Kidney (tissue), 14 donors: ENCODE results near the gene PTPRF. TPM values are rescaled to one million over a fixed set of nuclear protein-coding genes. Genes with fewer than 3 reads are reported as not detected.
A peak's percentile ranks its signal among the peaks of the same experiment; 100 is the strongest.
"Not testable (repeated sequence)": the region's sequence is repeated elsewhere in the genome, so short reads cannot be mapped to it uniquely, and the experiment has no call there.

Experiments used
- DNase-seq, 5 donors: peaks; one replicate each; pipeline ENCODE4 v3.0.0-alpha.2; 2013 to 2020
- FAIRE-seq: peaks from 2 replicates; lab custom pipeline; 2012; peaks lifted over from hg19 to GRCh38; lab: Jason Lieb, UNC
- H3K27ac ChIP-seq, 2 donors: one replicate each; pipeline ENCODE4 v1.7.0; 2013; ENCODE audit warnings: low read depth in 2 of 2, low read length in 2 of 2, inconsistent platforms in 1 of 2
- H3K27me3 ChIP-seq: one replicate; pipeline ENCODE4 v1.7.1; 2013; ENCODE audit warnings: low read length, inconsistent platforms; ENCODE audit not compliant: control insufficient read depth, insufficient read depth
- H3K36me3 ChIP-seq, 3 donors: one replicate each; pipeline versions ENCODE4 v1.7.0 to v1.7.1; 2013; ENCODE audit warnings: low read length in 3 of 3, control low read depth in 1 of 3, inconsistent platforms in 1 of 3; ENCODE audit not compliant: insufficient read depth in 3 of 3, control insufficient read depth in 2 of 3
- H3K4me1 ChIP-seq, 3 donors: one replicate each; pipeline versions ENCODE4 v1.7.0 to v1.7.1; 2013; ENCODE audit warnings: low read length in 3 of 3, inconsistent platforms in 1 of 3, low read depth in 1 of 3; ENCODE audit not compliant: control insufficient read depth in 2 of 3, insufficient read depth in 2 of 3
- H3K4me3 ChIP-seq, 3 donors: one replicate each; pipeline versions ENCODE4 v1.7.0 to v1.8.1; 2013; ENCODE audit warnings: low read length in 3 of 3, control low read depth in 1 of 3, inconsistent platforms in 1 of 3
- H3K9ac ChIP-seq, 3 donors: one replicate each; pipeline versions ENCODE4 v1.7.0 to v1.7.1; 2013; ENCODE audit warnings: low read length in 3 of 3, control low read depth in 1 of 3, inconsistent platforms in 1 of 3
- H3K9me3 ChIP-seq, 3 donors: one replicate each; pipeline versions ENCODE4 v1.7.0 to v1.7.1; 2013; ENCODE audit warnings: low read length in 3 of 3, control low read depth in 1 of 3, inconsistent platforms in 1 of 3; ENCODE audit not compliant: control insufficient read depth in 2 of 3, insufficient read depth in 1 of 3
- intact Hi-C: fragments of 100-400 bp; cut with DNase I; formaldehyde crosslinking; loops from one replicate; pipeline ENCODE4 v1.11.1; 2022
- polyA plus RNA-seq: library from polyadenylated mRNA; stranded (reverse); fragments of 350-450 nt; fragmentation: Illumina TruSeq; extraction: RNeasy Lipid Tissue Mini Kit (QIAGEN cat#74804); gene quantifications from one replicate; pipeline ENCODE4 v1.2.3, GENCODE V29; 2014; ENCODE audit warnings: low read depth, low replicate concordance; ENCODE audit not compliant: insufficient read depth
- total RNA-seq: library from RNA; stranded (reverse); fragmentation: NEBNext Ultra II Directional; extraction: Animal tissue kit (Norgen Biotek cat#: 25700); gene quantifications from one replicate; pipeline ENCODE4 v1.2.1, GENCODE V29; 2021
- TF ChIP-seq, protein P1 (sequence below): IDR thresholded peaks from 3 replicates; pipeline ENCODE4 v1.5.1; 2012; ENCODE audit warnings: mild to moderate bottlenecking, moderate library complexity, borderline replicate concordance; ENCODE audit not compliant: insufficient read depth; ENCODE audit errors: extremely low read depth
- donor health status: control.
- donor health status: control.
- donor health status: control.
- donor health status: control.
- donor health status: control.
- donor health status: DM: yes; HTN: yes; CAD: no.
- donor health status: Normal renal cell carcinoma (clear cell type).

PTPRF gene
- total and polyA plus RNA-seq, 2 donors from 2014 or later, result 39.5 to 197 TPM

DNA sequence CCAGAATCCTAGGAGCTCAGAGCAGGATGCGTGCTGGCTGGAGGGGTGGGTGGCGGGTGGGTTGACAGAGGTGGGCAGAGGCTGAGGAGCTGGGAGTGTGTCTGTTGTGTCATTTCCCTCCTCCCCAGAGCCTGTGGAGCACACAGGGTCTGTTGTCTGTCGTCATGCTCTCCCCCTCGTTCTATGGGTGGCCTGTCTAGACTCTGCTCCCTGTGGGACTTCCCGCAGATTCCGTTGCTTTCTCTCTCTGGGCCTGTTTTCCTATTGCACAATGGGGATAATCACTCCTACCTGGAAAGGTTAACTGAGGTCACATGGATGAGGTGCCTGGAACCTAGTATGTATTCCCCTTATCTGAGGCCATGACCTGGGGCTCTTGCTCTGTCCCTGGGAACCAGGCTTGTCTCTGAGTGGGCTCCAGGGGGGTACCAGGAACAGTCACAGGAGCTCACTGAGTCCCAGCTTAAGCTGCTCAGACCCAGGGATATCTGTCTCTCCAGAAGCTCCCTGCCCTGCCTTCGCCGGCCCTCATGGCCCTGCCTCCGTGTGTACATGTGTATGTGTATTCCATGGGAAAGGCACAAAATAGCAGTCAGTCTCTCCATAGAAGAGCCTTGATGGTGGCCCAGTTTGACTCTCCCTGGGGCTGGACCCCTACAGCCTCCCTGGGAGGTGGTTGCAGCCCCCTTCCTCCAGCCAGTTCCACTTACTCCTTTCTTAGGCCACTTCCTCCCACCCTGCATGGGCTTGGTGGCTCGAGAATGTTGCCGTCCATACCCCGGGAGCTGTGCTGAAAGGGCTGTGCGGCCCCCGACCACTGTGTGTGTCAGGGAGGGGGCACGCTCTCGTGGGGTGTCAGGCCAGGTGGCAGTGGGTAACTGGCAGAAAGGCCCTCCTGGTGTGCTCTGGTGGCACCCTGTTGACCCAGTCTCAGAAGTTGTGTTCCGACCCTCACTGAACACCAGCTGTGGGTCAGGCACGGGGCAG is 17.9 kb downstream of the PTPRF start:
- Histone ChIP-seq H3K4me1 (peaks cover 0 to 59% (median 30%) of the 10 kb centered on the region in 3 donors), H3K36me3 (peaks cover 0 to 2% (median 0%) of the 10 kb centered on the region in 3 donors), H3K9me3 (no peaks in the 10 kb centered on the region), H3K9ac (no peak overlapping the region), H3K27me3 (no peaks in the 10 kb centered on the region), H3K4me3 (no peak overlapping the region), H3K27ac (peak overlapping the region; percentile 49 to 91)
- no peak for FAIRE-seq
- DNase-seq, result peak in 1 of 5 donors; percentile 34
- intact Hi-C loops, result no loop called here
- TF ChIP-seq, protein P1, sequence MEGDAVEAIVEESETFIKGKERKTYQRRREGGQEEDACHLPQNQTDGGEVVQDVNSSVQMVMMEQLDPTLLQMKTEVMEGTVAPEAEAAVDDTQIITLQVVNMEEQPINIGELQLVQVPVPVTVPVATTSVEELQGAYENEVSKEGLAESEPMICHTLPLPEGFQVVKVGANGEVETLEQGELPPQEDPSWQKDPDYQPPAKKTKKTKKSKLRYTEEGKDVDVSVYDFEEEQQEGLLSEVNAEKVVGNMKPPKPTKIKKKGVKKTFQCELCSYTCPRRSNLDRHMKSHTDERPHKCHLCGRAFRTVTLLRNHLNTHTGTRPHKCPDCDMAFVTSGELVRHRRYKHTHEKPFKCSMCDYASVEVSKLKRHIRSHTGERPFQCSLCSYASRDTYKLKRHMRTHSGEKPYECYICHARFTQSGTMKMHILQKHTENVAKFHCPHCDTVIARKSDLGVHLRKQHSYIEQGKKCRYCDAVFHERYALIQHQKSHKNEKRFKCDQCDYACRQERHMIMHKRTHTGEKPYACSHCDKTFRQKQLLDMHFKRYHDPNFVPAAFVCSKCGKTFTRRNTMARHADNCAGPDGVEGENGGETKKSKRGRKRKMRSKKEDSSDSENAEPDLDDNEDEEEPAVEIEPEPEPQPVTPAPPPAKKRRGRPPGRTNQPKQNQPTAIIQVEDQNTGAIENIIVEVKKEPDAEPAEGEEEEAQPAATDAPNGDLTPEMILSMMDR, result no peak

DNA sequence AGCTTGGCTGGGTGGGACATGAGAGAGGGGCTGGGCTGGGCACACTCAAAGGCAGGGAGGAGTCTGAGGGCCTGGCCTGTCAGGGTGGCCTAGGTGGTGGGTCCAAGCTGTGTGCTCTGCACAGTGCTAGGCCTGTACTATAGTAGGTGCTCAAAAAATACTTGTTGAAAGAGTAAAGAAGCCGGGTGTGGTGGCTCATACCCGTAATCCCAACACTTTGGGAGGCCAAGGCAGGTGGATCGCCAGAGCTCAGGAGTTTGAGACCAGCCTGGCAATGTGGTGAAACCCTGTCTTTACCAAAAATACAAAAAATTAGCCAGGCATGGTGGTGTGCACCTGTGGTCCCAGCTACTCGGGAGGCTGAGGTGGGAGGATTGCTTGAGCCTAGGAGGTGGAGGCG is 18.7 kb downstream of the PTPRF start:
- DNase-seq, H3K4me3 ChIP-seq, H3K9me3 ChIP-seq, H3K27me3 ChIP-seq, H3K9ac ChIP-seq, FAIRE-seq, intact Hi-C loops: not testable (repeated sequence)
- Histone ChIP-seq H3K27ac (peak overlapping the region; percentile 48 to 91), H3K36me3 (peaks cover 2 to 11% (median 3%) of the 10 kb centered on the region in 3 donors), H3K4me1 (peaks cover 0 to 59% (median 30%) of the 10 kb centered on the region in 3 donors)

DNA sequence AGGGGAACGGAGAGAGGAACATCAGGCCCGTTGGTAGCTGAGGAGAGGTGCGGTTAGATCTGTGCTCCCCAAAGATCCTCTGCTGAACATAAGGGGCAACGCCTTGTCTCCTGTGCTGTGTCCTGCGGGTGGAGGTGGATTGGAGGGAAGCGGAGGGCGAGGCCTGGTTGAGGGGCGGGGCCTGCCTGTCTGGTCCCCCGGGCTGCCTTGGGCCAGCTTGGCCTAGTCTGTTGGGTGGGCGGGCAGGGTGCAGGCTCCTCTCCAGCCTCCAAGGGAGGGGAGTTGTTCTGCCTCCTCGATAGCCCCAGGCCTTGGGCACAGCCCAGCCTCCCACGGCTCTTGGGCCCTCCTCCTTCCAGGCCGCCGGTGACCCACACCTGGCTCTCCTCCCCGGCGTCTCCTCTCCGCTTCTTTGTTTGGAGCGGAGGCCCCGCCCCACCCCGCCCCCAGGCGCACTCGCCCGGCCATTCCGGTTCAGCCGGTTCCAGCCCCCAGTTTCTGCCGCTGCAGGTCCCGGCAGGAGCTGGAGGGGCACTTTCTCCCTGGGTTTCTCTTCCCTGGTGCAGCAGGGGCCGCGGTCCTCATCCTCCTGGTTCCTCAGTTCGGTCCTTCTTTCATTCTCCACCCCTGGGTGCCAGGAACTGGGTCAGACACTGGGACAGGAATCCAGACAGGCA is 19.4 kb downstream of the PTPRF start:
- H3K9ac ChIP-seq, result peak overlapping the region in 1 of 3 donors; percentile 67
- H3K9me3 ChIP-seq, result no peaks in the 10 kb centered on the region
- peaks cover 2 to 11% (median 3%) of the 10 kb centered on the region in 3 donors for H3K36me3 ChIP-seq
- H3K27me3 ChIP-seq, result no peaks in the 10 kb centered on the region
- peak overlapping the region; percentile 91 for H3K27ac ChIP-seq
- TF ChIP-seq, protein P1, result no peak
- intact Hi-C loops, result no loop called here
- FAIRE-seq (no peak), DNase-seq (peak; percentile 94 to 97 (median 95))
- peak overlapping the region in 2 of 3 donors; percentile 49 to 50 for H3K4me3 ChIP-seq
- peaks cover 0 to 53% (median 24%) of the 10 kb centered on the region in 3 donors for H3K4me1 ChIP-seq
